ENCODE measurements around the gene MTTP.

GRCh38 chr4:99624141-99624719, 49.6 kb downstream of the MTTP start:
- TF ChIP-seq YY1 (IDR thresholded peaks at IDR 0.05; ENCODE audit: extremely low read depth, insufficient replicate concordance, low read depth, low read length) = no peak
- no peak for TF ChIP-seq CTCF (IDR thresholded peaks at IDR 0.05 in 2 of 3, conservative IDR thresholded peaks at IDR 0.05 in 1 of 3; ENCODE audit: borderline replicate concordance in 1 of 3, insufficient read depth in 1 of 3, low read depth in 2 of 3, low read length in 2 of 3)
- no peak for TF ChIP-seq EZH2 (IDR thresholded peaks at IDR 0.05)
- no peak for TF ChIP-seq POLR2AphosphoS5 (IDR thresholded peaks at IDR 0.05; ENCODE audit: low read depth, low read length)
- TF ChIP-seq ZFX (IDR thresholded peaks at IDR 0.05) = no peak
- TF ChIP-seq ZNF274 (IDR thresholded peaks at IDR 0.05; ENCODE audit: low read depth, low read length) = no peak

Data from HCT116 (cell line).